Measurements from ENCODE around the gene FOXB1. TPM values are rescaled to one million over a fixed set of nuclear protein-coding genes. Genes with fewer than 3 reads are reported as not detected.

The FOXB1 gene
- total and polyA plus RNA-seq, 9 of the 15 experiments (the other 6 are each of a cell fraction or from before 2014, with no cell fraction given) = not detected

GRCh38 chr15:60021589-60022378 is 17.7 kb downstream of the FOXB1 start (continued):
- TF ChIP-seq, protein P1, sequence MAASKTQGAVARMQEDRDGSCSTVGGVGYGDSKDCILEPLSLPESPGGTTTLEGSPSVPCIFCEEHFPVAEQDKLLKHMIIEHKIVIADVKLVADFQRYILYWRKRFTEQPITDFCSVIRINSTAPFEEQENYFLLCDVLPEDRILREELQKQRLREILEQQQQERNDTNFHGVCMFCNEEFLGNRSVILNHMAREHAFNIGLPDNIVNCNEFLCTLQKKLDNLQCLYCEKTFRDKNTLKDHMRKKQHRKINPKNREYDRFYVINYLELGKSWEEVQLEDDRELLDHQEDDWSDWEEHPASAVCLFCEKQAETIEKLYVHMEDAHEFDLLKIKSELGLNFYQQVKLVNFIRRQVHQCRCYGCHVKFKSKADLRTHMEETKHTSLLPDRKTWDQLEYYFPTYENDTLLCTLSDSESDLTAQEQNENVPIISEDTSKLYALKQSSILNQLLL (CRISPR knock-in tag; IDR thresholded peaks at IDR 0.05; ENCODE audit: borderline replicate concordance) = no peak
- no peak for TF ChIP-seq RBM39 (optimal IDR thresholded peaks at IDR 0.05; ENCODE audit: low read depth, low read length)
- TF ChIP-seq ID3 (CRISPR knock-in tag; IDR thresholded peaks at IDR 0.05) = no peak
- TF ChIP-seq ID3 (tag; IDR thresholded peaks at IDR 0.05) = no peak
- TF ChIP-seq BACH1 (tag; IDR thresholded peaks at IDR 0.05) = peak; percentile 96
- peak; percentile 65; the same call in 1 of the 2 replicates for TF ChIP-seq PTRF (tag; IDR thresholded peaks at IDR 0.05)
- TF ChIP-seq SETDB1 (IDR thresholded peaks at IDR 0.05; ENCODE audit: low read length) = no peak
- no peak for TF ChIP-seq YBX1 (IDR thresholded peaks at IDR 0.05)
- TF ChIP-seq ZNF384 (IDR thresholded peaks at IDR 0.05; ENCODE audit: low read depth, low read length) = no peak
- TF ChIP-seq, protein P2, sequence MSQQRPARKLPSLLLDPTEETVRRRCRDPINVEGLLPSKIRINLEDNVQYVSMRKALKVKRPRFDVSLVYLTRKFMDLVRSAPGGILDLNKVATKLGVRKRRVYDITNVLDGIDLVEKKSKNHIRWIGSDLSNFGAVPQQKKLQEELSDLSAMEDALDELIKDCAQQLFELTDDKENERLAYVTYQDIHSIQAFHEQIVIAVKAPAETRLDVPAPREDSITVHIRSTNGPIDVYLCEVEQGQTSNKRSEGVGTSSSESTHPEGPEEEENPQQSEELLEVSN (IDR thresholded peaks at IDR 0.05; ENCODE audit: borderline replicate concordance in 1 of 2, extremely low read depth in 1 of 2, insufficient read depth in 1 of 2, insufficient read length in 1 of 2, low read depth in 1 of 2, low read length in 1 of 2, poor library complexity in 1 of 2, severe bottlenecking in 1 of 2) = no peak
- peak; percentile 98 for TF ChIP-seq SMAD4 (CRISPR knock-in tag; conservative IDR thresholded peaks at IDR 0.05)
- TF ChIP-seq PYGO2 (tag; IDR thresholded peaks at IDR 0.05) = peak; percentile 90
- TF ChIP-seq MCM5 (IDR thresholded peaks at IDR 0.05; ENCODE audit: low read depth) = no peak
- no peak for TF ChIP-seq SP1 (CRISPR knock-in tag; IDR thresholded peaks at IDR 0.05)
- TF ChIP-seq SRSF7 (optimal IDR thresholded peaks at IDR 0.05; ENCODE audit: low read depth, low read length) = no peak
- TF ChIP-seq LCOR (CRISPR knock-in tag; IDR thresholded peaks at IDR 0.05) = no peak
- TF ChIP-seq, protein P3, sequence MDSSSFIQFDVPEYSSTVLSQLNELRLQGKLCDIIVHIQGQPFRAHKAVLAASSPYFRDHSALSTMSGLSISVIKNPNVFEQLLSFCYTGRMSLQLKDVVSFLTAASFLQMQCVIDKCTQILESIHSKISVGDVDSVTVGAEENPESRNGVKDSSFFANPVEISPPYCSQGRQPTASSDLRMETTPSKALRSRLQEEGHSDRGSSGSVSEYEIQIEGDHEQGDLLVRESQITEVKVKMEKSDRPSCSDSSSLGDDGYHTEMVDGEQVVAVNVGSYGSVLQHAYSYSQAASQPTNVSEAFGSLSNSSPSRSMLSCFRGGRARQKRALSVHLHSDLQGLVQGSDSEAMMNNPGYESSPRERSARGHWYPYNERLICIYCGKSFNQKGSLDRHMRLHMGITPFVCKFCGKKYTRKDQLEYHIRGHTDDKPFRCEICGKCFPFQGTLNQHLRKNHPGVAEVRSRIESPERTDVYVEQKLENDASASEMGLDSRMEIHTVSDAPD (CRISPR knock-in tag; IDR thresholded peaks at IDR 0.05) = no peak
- no peak for TF ChIP-seq HMGN3 (IDR thresholded peaks at IDR 0.05; ENCODE audit: borderline replicate concordance, extremely low read depth, insufficient read length, low read depth, low read length)
- TF ChIP-seq, protein P4, sequence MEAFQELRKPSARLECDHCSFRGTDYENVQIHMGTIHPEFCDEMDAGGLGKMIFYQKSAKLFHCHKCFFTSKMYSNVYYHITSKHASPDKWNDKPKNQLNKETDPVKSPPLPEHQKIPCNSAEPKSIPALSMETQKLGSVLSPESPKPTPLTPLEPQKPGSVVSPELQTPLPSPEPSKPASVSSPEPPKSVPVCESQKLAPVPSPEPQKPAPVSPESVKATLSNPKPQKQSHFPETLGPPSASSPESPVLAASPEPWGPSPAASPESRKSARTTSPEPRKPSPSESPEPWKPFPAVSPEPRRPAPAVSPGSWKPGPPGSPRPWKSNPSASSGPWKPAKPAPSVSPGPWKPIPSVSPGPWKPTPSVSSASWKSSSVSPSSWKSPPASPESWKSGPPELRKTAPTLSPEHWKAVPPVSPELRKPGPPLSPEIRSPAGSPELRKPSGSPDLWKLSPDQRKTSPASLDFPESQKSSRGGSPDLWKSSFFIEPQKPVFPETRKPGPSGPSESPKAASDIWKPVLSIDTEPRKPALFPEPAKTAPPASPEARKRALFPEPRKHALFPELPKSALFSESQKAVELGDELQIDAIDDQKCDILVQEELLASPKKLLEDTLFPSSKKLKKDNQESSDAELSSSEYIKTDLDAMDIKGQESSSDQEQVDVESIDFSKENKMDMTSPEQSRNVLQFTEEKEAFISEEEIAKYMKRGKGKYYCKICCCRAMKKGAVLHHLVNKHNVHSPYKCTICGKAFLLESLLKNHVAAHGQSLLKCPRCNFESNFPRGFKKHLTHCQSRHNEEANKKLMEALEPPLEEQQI (IDR thresholded peaks at IDR 0.05) = no peak
- no peak for TF ChIP-seq PRMT5 (CRISPR knock-in tag; IDR thresholded peaks at IDR 0.05)
- TF ChIP-seq HCFC1 (IDR thresholded peaks at IDR 0.05; ENCODE audit: low read depth, low read length) = no peak
- peak; percentile 95 for TF ChIP-seq ZFP1 (CRISPR knock-in tag; IDR thresholded peaks at IDR 0.05)
